Activated T-helper 2 cell treated with anti-CD3 and anti-CD28 coated beads, Interferon-gamma antibody, Interleukin-2, Interleukin-4, amounts not matched to agents 10 μg/mL and 5 μg/mL and 100 μg/mL, durations not matched to agents 14 hours and 24 hours and 36 hours (primary cell): Measurements from ENCODE around the gene ZNF470. TPM values are rescaled to one million over a fixed set of nuclear protein-coding genes. Genes with fewer than 3 reads are reported as not detected.

Experiments used
- DNase-seq: peaks from one replicate; pipeline ENCODE4 v3.0.0; 2021; ENCODE audit warnings: low spot score
- H3K27ac Mint-ChIP-seq: one replicate; pipeline ENCODE4 v1.8.0; 2021; ENCODE audit warnings: mixed read lengths
- H3K27me3 Mint-ChIP-seq: one replicate; pipeline ENCODE4 v1.8.0; 2021; ENCODE audit warnings: low read depth, mixed read lengths
- H3K36me3 Mint-ChIP-seq: one replicate; pipeline ENCODE4 v1.8.0; 2021; ENCODE audit warnings: low read depth, mixed read lengths
- H3K4me1 Mint-ChIP-seq: one replicate; pipeline ENCODE4 v1.8.0; 2021; ENCODE audit warnings: low read depth, mixed read lengths
- H3K4me3 Mint-ChIP-seq: one replicate; pipeline ENCODE4 v1.8.0; 2021; ENCODE audit warnings: low read depth, mild to moderate bottlenecking, moderate library complexity, mixed read lengths
- H3K9me3 Mint-ChIP-seq: one replicate; pipeline ENCODE4 v1.8.0; 2021; ENCODE audit warnings: mixed read lengths
- intact Hi-C: fragments of 100-400 bp; cut with micrococcal nuclease; formaldehyde crosslinking; loops from one replicate; pipeline ENCODE4 v1.15.1; 2023
- total RNA-seq: library from RNA; stranded (reverse); gene quantifications from 2 replicates; pipeline ENCODE4 v1.2.3, GENCODE V29; 2022

The ZNF470 gene
- total RNA-seq, 1 donor from 2014 or later: 3.3 TPM

DNA sequence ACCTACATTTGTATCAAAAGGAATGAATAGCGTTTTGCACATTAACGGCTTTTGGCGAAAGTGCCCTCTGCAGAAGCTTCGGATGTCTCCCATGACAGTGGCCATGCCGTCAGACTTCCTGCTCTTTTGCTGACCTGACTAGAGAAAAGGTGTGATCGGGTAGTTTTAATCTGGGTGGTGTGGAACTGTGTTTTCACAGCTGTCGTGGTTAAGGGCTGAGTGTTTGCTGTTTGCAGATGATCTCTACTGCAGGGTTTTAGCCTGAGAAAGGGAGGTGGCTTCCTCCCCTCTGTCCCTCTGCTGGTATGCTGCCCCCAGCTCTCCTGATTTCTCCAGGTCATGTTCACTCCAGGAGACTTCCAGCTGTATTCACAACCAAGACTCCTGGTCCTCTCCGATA, 50.3 kb downstream of the ZNF470 start:
- H3K9me3 Mint-ChIP-seq: peaks cover 83% of the 10 kb centered on the region
- H3K4me3 Mint-ChIP-seq: no peak overlapping the region
- H3K4me1 Mint-ChIP-seq: no peaks in the 10 kb centered on the region
- intact Hi-C loops: no loop called here
- H3K36me3 Mint-ChIP-seq: peaks cover 66% of the 10 kb centered on the region
- no peaks in the 10 kb centered on the region for H3K27me3 Mint-ChIP-seq
- H3K27ac Mint-ChIP-seq: no peak overlapping the region
- no peak for DNase-seq

DNA sequence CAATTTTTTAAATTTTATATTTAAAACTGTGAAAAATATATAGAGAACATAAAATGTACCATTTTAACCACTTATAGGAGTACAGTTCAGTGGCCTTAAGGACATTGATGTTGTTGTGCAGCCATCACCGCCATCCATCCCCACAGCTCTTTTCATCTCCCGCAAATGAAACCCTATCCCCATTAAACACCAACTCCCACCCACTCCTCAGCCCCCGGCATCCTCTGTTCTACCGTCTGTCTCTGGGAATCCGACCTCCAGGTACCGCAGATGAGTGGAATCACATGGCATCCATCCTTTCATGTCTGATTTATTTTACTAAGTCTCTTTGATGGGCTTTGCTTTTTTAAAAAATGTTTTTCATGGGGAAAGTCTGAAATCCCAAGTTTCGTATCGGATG, 51.9 kb downstream of the ZNF470 start:
- intact Hi-C loops: no loop called here
- Mint-ChIP-seq H3K36me3 (peaks cover 67% of the 10 kb centered on the region), H3K4me3 (no peak overlapping the region), H3K27me3 (no peaks in the 10 kb centered on the region), H3K9me3 (peaks cover 79% of the 10 kb centered on the region), H3K27ac (no peak overlapping the region), H3K4me1 (no peaks in the 10 kb centered on the region)
- no peak for DNase-seq

DNA sequence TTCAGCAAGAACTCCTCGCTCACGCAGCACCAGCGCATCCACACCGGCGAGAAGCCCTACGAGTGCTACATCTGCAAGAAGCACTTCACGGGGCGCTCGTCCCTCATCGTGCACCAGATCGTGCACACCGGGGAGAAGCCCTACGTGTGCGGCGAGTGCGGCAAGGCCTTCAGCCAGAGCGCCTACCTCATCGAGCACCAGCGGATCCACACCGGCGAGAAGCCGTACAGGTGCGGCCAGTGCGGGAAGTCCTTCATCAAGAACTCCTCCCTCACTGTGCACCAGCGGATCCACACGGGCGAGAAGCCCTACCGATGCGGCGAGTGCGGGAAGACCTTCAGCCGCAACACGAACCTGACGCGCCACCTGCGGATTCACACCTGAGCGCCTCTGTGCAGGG, 55.1 kb downstream of the ZNF470 start:
- H3K27ac Mint-ChIP-seq: no peak overlapping the region
- H3K27me3 Mint-ChIP-seq: no peaks in the 10 kb centered on the region
- intact Hi-C loops: no loop called here
- DNase-seq: no peak
- no peak overlapping the region for H3K4me3 Mint-ChIP-seq
- peaks cover 62% of the 10 kb centered on the region for H3K9me3 Mint-ChIP-seq
- no peaks in the 10 kb centered on the region for H3K4me1 Mint-ChIP-seq
- H3K36me3 Mint-ChIP-seq: peaks cover 59% of the 10 kb centered on the region

DNA sequence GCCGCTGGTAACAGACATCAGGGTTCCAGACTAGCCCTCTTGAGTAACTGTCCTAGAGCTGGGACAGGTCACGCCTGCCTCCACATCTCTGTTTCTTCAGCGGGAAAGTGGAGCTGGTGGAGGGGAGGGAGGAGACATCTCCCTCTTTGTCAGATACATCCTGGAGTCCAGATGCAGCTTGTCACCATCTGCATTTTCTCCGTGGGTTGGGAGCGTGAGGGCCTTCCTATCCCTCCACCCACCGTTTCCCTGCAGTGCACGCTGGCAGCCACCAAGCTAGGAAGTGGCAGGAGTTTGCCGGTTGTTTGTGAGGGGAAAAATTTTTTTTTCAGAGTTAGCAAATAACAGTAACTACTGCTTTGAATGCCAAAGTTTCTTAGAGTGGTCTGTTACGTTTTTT, 55.7 kb downstream of the ZNF470 start:
- Mint-ChIP-seq H3K4me3 (no peak overlapping the region), H3K27ac (no peak overlapping the region), H3K9me3 (peaks cover 56% of the 10 kb centered on the region), H3K36me3 (peaks cover 53% of the 10 kb centered on the region), H3K4me1 (no peaks in the 10 kb centered on the region), H3K27me3 (no peaks in the 10 kb centered on the region)
- intact Hi-C loops: no loop called here
- no peak for DNase-seq

DNA sequence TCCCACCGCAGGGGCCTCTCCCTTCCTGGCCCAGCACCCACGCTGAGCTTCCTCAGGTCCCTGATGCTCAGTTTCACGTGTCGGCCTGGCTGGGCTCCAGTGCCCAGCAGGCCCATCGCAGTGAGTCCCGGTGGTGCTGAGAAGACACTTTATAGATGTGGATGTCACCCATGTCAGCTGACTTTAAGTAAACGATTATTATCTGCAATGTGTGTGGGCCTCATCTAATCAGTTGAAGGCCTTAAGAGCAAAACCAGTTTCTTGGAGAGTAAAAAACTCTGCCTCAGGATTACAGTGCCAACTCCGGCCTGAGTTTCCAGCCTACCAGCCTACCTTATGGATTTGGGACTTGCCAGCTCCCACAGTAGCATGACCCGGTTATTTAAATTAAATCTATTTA, 58.4 kb downstream of the ZNF470 start:
- DNase-seq: no peak
- intact Hi-C loops: no loop called here
- Mint-ChIP-seq H3K27ac (no peak overlapping the region), H3K4me3 (no peak overlapping the region), H3K4me1 (no peaks in the 10 kb centered on the region), H3K27me3 (no peaks in the 10 kb centered on the region), H3K36me3 (peaks cover 37% of the 10 kb centered on the region), H3K9me3 (peaks cover 59% of the 10 kb centered on the region)

DNA sequence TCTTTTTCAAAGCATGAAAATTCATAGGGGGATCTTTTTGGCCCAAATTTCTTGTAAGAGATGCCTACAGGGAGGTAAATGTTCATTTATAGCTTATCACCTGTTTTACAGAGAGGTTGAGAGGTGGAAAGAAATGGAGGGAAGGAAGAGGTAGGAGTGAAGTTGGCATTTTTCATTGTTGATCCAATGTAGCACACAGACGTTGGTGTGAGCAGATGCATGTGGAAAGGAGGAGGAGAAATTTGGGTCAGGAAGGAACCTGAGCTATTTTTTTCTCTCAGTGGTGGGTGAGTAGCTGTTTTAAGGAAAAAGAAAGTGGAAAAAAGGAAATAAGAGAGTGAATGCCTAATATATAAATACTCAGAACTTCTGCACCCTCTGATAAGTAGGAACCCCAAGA, 65.8 kb downstream of the ZNF470 start:
- intact Hi-C loops: no loop called here
- H3K9me3 Mint-ChIP-seq: peaks cover 70% of the 10 kb centered on the region
- no peak for DNase-seq

DNA sequence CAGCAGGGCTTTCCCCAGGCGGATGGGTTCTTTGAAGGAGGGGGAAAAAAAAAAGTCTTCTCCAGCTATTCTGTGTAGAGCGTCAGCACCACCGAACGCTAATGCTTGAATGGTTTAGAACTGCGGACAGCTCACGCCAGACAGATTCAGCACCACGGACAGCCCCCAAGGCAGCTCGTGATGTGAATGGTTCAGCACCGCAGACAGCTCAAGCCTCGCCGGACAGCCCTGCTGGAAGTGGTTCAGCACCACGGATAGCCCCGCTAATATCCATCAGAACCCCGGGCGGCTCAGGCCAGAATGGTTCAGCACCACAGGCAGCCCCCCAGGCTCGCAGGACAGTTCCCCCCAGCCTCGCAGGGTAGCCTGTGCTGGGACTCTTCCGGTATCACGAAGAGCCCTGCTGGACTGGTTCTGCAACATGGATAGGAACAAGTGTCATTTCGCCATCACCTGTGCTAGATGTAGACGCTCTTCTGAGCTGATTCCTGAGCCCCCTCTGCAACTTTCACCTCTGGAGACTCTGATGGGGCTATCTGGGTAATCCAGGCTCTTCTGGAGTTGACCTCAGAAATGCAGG, 70.8 kb downstream of the ZNF470 start:
- Mint-ChIP-seq H3K27ac (no peak overlapping the region), H3K9me3 (peaks cover 66% of the 10 kb centered on the region), H3K4me3 (no peak overlapping the region), H3K36me3 (no peaks in the 10 kb centered on the region), H3K27me3 (no peaks in the 10 kb centered on the region), H3K4me1 (no peaks in the 10 kb centered on the region)
- peak; percentile 30 for DNase-seq
- intact Hi-C loops: no loop called here

More for the DNA sequence above, 65.8 kb downstream of the ZNF470 start:
- H3K36me3 Mint-ChIP-seq: no peaks in the 10 kb centered on the region
- H3K27ac Mint-ChIP-seq: no peak overlapping the region
- no peaks in the 10 kb centered on the region for H3K4me1 Mint-ChIP-seq
- no peak overlapping the region for H3K4me3 Mint-ChIP-seq
- no peaks in the 10 kb centered on the region for H3K27me3 Mint-ChIP-seq

Other genes with a start within 250 kb of the ZNF470 start
- 1.3 and 1.4 TPM in 2 replicates for gene ZNF582, start 173.9 kb upstream of the ZNF470 start, total RNA-seq
- gene ZNF583, start 163.1 kb upstream of the ZNF470 start, total RNA-seq: 1.5 and 1.7 TPM in 2 replicates
- 0.09 TPM in 2 replicates for gene ZNF667, start 90.1 kb upstream of the ZNF470 start, total RNA-seq
- 0.05 TPM in 2 replicates for gene ZNF471, start 59.6 kb upstream of the ZNF470 start, total RNA-seq
- 1.2 and 2.8 TPM in 2 replicates for gene ZFP28, start 28.5 kb upstream of the ZNF470 start, total RNA-seq
- 4.9 and 5.4 TPM in 2 replicates for gene ZNF71, start 27.8 kb downstream of the ZNF470 start, total RNA-seq
- gene SMIM17, start 75.7 kb downstream of the ZNF470 start, total RNA-seq: not detected in 2 replicates
- gene ZNF835, start 104.3 kb downstream of the ZNF470 start, total RNA-seq: 0.09 and 0.30 TPM in 2 replicates